ENCODE measurements around the gene BRD7. TPM values are rescaled to one million over a fixed set of nuclear protein-coding genes. Genes with fewer than 3 reads are reported as not detected.
A peak's percentile ranks its signal among the peaks of the same experiment; 100 is the strongest.

The BRD7 gene
- total and polyA plus RNA-seq, 10 of the 15 experiments (the other 5 are each of a cell fraction or from before 2014, with no cell fraction given) = 16.9 to 74.7 (median 52.0) TPM

GRCh38 chr16:50267151-50267631 lies 101.6 kb downstream of the BRD7 start:
- FAIRE-seq = no peak
- peaks cover 26% of the 10 kb centered on the region for H3K79me2 ChIP-seq (ENCODE audit: control insufficient read depth, insufficient read depth, low read length)

More at GRCh38 chr16:50267151-50267631, 101.6 kb downstream of the BRD7 start:
- no peak for DNase-seq (ENCODE audit: low read depth, low spot score)
- peak overlapping the region; percentile 80 for H3K4me3 ChIP-seq
- ChIA-PET SMC1A (ENCODE audit: uncharacterized antibody, unreplicated experiment) (interaction anchor here (0.6 to 6.7 kb wide), 3 partner anchors 7 to 242 kb away, joined by 3 to 73 read pairs (median 24); partner anchors contain the start of gene CNEP1R1), RAD21 (ENCODE audit: unreplicated experiment) (interaction anchor here (1.1 to 1.6 kb wide), 5 partner anchors 8 to 479 kb away, joined by 3 to 5 read pairs (median 3); no protein-coding TSS in a partner anchor), POLR2A (interaction anchor here (0.6 to 2.7 kb wide), 4 partner anchors 8 to 433 kb away, joined by 3 to 15 read pairs (median 10); no protein-coding TSS in a partner anchor), CTCF (interaction anchor here (0.6 to 4.4 kb wide), 6 partner anchors 8 to 539 kb away, joined by 3 to 44 read pairs (median 4); partner anchors contain the start of gene CNEP1R1)
- peak overlapping the region; percentile 87 for H3K27ac ChIP-seq (ENCODE audit: control insufficient read depth, insufficient read depth)
- no peaks in the 10 kb centered on the region for H4K20me1 ChIP-seq (ENCODE audit: control insufficient read depth, insufficient read depth)
- 0 out of 4 replicates have a peak, but pooled peaks cover 0 to 2% of the 10 kb centered on the region in 2 experiments for H3K36me3 ChIP-seq (ENCODE audit: control insufficient read depth in 2 of 2, insufficient read depth in 2 of 2, low read length in 1 of 2)
- H3K4me1 ChIP-seq (ENCODE audit: control insufficient read depth, insufficient read depth, low read length) = peaks cover 34% of the 10 kb centered on the region
- ATAC-seq = peak; percentile 1; the same call in 2 of the 3 replicates
- in situ Hi-C loops (cut with MboI) (no loop called here), intact Hi-C loops (cut with micrococcal nuclease; ENCODE audit: unreplicated experiment) (no loop called here)
- H3K9ac ChIP-seq (ENCODE audit: control insufficient read depth, insufficient read depth, low read length) = peak overlapping the region; percentile 58
- no peaks in the 10 kb centered on the region for H3K9me3 ChIP-seq (replicated peaks; ENCODE audit: control insufficient read depth, insufficient read depth, low read length)
- peak overlapping the region; percentile 30 for H3K4me2 ChIP-seq (ENCODE audit: control insufficient read depth, insufficient read depth)
- H2AFZ ChIP-seq (ENCODE audit: control insufficient read depth, low read depth, low read length) = 0 out of 2 replicates have a peak overlapping the region, but pooled peaks have one; percentile 41
- TF ChIP-seq MEF2B (IDR thresholded peaks at IDR 0.05; ENCODE audit: partially characterized antibody, poor library complexity, severe bottlenecking) = peak; percentile 75
- TF ChIP-seq, protein P1, sequence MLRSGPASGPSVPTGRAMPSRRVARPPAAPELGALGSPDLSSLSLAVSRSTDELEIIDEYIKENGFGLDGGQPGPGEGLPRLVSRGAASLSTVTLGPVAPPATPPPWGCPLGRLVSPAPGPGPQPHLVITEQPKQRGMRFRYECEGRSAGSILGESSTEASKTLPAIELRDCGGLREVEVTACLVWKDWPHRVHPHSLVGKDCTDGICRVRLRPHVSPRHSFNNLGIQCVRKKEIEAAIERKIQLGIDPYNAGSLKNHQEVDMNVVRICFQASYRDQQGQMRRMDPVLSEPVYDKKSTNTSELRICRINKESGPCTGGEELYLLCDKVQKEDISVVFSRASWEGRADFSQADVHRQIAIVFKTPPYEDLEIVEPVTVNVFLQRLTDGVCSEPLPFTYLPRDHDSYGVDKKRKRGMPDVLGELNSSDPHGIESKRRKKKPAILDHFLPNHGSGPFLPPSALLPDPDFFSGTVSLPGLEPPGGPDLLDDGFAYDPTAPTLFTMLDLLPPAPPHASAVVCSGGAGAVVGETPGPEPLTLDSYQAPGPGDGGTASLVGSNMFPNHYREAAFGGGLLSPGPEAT (IDR thresholded peaks at IDR 0.05; ENCODE audit: low read depth) = no peak
- no TSS peak for BruUV-seq (replicated peaks)
- WGBS (ENCODE audit: insufficient coverage, insufficient replicate concordance, low lambda C conversion rate, missing lambda C conversion rate) = 80% methylated on average over 8 of the region's 8 CpGs
- H3K27me3 ChIP-seq (replicated peaks in 1 of 2; ENCODE audit: control insufficient read depth in 2 of 2, insufficient read depth in 2 of 2, low read length in 1 of 2) = no peaks in the 10 kb centered on the region; a peak in 1 of 4 replicates

All from GM12878 (cell line).